OCI-LY3 (cell line): ENCODE data around the gene SH3PXD2A.

Experiments used
- EZH2phosphoT487 ChIP-seq: fragments of 200-600 bp; shearing (Covaris generic); IDR thresholded peaks from 2 replicates; pipeline ENCODE4 v1.6.1; 2018; ENCODE audit warnings: antibody characterized with exemption, mixed run types, low read depth
- TF ChIP-seq, protein P1 (sequence below): fragments of 200-600, 300-600 bp; sonication (generic); IDR thresholded peaks from 2 replicates; pipeline ENCODE4 v1.5.1; 2014; ENCODE audit warnings: antibody characterized with exemption, low read length, low read depth

DNA sequence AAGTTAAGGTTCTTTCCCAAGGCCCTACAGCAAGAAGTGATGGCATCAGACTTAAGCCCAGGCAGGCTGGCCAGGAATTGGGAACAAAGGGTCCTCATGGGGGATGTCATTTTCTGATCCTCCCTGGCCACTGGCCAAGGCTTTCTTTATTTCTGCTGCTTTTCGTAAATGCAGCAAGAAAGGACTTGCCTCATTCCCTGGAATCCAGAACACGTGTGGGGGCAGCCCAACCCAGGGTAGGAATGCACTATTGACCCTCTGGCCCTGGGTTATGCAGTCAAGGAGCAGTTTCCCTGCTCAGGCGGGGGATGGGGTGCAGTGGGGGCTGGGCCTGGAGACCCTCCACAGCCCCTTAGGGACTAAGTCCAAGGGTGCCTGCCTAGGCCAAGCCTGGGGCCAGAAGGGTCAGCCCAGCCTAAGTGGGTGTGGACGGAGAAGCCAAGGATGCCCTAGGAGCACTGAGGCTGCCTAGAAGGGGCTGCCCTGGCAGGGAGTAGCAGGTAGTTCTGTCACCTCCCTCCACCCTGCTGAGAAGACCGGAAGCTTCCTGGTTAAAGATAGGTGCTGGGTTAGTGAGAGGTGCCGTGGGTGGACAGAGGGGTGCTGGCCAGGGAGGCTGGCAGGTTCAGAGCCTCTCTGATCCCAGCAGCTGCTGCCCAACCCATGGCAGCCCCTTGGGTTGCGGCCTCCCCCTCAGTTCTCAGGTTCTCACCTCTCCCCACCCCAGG, 179.2 kb downstream of the SH3PXD2A start:
- TF ChIP-seq, protein P1, sequence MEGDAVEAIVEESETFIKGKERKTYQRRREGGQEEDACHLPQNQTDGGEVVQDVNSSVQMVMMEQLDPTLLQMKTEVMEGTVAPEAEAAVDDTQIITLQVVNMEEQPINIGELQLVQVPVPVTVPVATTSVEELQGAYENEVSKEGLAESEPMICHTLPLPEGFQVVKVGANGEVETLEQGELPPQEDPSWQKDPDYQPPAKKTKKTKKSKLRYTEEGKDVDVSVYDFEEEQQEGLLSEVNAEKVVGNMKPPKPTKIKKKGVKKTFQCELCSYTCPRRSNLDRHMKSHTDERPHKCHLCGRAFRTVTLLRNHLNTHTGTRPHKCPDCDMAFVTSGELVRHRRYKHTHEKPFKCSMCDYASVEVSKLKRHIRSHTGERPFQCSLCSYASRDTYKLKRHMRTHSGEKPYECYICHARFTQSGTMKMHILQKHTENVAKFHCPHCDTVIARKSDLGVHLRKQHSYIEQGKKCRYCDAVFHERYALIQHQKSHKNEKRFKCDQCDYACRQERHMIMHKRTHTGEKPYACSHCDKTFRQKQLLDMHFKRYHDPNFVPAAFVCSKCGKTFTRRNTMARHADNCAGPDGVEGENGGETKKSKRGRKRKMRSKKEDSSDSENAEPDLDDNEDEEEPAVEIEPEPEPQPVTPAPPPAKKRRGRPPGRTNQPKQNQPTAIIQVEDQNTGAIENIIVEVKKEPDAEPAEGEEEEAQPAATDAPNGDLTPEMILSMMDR: no peak
- TF ChIP-seq EZH2phosphoT487: no peak
